Upper lobe of right lung (tissue), 1 donor: ENCODE measurements around the gene CDRT4. TPM values are rescaled to one million over a fixed set of nuclear protein-coding genes. Genes with fewer than 3 reads are reported as not detected.
A peak's percentile ranks its signal among the peaks of the same experiment; 100 is the strongest.
"Not testable (repeated sequence)": the region's sequence is repeated elsewhere in the genome, so short reads cannot be mapped to it uniquely, and the experiment has no call there.

Source experiments
- ATAC-seq: fragments of 200-7000 bp; cut with Tn5 transposase; one replicate; pipeline ENCODE4 v1.9.1; 2020; ENCODE audit warnings: mild to moderate bottlenecking, moderate library complexity
- DNase-seq: peaks from one replicate; pipeline ENCODE4 v3.0.0-alpha.2; 2020
- H3K27ac ChIP-seq: fragments of 200-600 bp; one replicate; pipeline ENCODE4 v1.8.0; 2022
- H3K27me3 ChIP-seq: fragments of 200-600 bp; one replicate; pipeline ENCODE4 v1.8.0; 2022; ENCODE audit warnings: mild to moderate bottlenecking
- H3K36me3 ChIP-seq: fragments of 200-600 bp; one replicate; pipeline ENCODE4 v1.8.0; 2022
- H3K4me1 ChIP-seq: fragments of 200-600 bp; one replicate; pipeline ENCODE4 v1.8.0; 2022
- H3K4me3 ChIP-seq: fragments of 200-600 bp; one replicate; pipeline ENCODE4 v1.8.0; 2022; ENCODE audit warnings: mild to moderate bottlenecking
- H3K9me3 ChIP-seq: fragments of 200-600 bp; one replicate; pipeline ENCODE4 v1.8.0; 2022
- CTCF ChIP-seq: fragments of 200-600 bp; IDR thresholded peaks from one replicate; pipeline ENCODE4 v1.8.0; 2022; ENCODE audit warnings: antibody characterized with exemption
- intact Hi-C: fragments of 100-400 bp; cut with DNase I; formaldehyde crosslinking; loops from one replicate; pipeline ENCODE4 v1.11.0; 2022
- total RNA-seq: library from RNA; stranded (reverse); fragmentation: NEBNext Ultra II Directional; extraction: Animal tissue kit (Norgen Biotek cat#: 25700); gene quantifications from one replicate; pipeline ENCODE4 v1.2.1, GENCODE V29; 2021
- donor health status: DM: no; HTN: yes; CAD: no; lungs with severe emphysema.

The CDRT4 gene
- total RNA-seq, 1 donor from 2014 or later, result 9.0 TPM

GRCh38 chr17:15440347-15440746, 27.1 kb downstream of the CDRT4 start:
- DNase-seq (no peak), ATAC-seq (peak; percentile 43)
- intact Hi-C loops, result no loop called here
- TF ChIP-seq CTCF, result no peak
- Histone ChIP-seq H3K27ac (no peak overlapping the region), H3K9me3 (no peaks in the 10 kb centered on the region), H3K36me3 (no peaks in the 10 kb centered on the region), H3K27me3 (no peaks in the 10 kb centered on the region), H3K4me3 (no peak overlapping the region), H3K4me1 (peaks cover 16% of the 10 kb centered on the region)

- intact Hi-C loops, H3K4me3 ChIP-seq, H3K27me3 ChIP-seq, H3K36me3 ChIP-seq, DNase-seq, H3K9me3 ChIP-seq: not testable (repeated sequence)
- Histone ChIP-seq H3K4me1 (peaks cover 16% of the 10 kb centered on the region), H3K27ac (peak overlapping the region; percentile 0)
- peak; percentile 33 for ATAC-seq
These were observed 28.0 kb downstream of the CDRT4 start for GRCh38 chr17:15439205-15439985.

- DNase-seq (no peak), ATAC-seq (no peak)
- intact Hi-C loops, result no loop called here
- TF ChIP-seq CTCF, result no peak
- no peaks in the 10 kb centered on the region for H3K9me3 ChIP-seq
- no peaks in the 10 kb centered on the region for H3K36me3 ChIP-seq
- peaks cover 16% of the 10 kb centered on the region for H3K4me1 ChIP-seq
- H3K27me3 ChIP-seq, result no peaks in the 10 kb centered on the region
- no peak overlapping the region for H3K4me3 ChIP-seq
- peak overlapping the region; percentile 0 for H3K27ac ChIP-seq
These were observed 28.8 kb downstream of the CDRT4 start for GRCh38 chr17:15438491-15439105.

GRCh38 chr17:15437303-15437635, 30.2 kb downstream of the CDRT4 start:
- no peak for ATAC-seq
- no peaks in the 10 kb centered on the region for H3K36me3 ChIP-seq
- no peak for TF ChIP-seq CTCF
- intact Hi-C loops, result no loop called here
- peaks cover 21% of the 10 kb centered on the region for H3K4me1 ChIP-seq
- H3K27ac ChIP-seq, result peak overlapping the region; percentile 66
- no peak overlapping the region for H3K4me3 ChIP-seq
- DNase-seq, result no peak
- no peaks in the 10 kb centered on the region for H3K27me3 ChIP-seq
- H3K9me3 ChIP-seq, result no peaks in the 10 kb centered on the region

- ATAC-seq (peak; percentile 3), DNase-seq (no peak)
- H3K4me3 ChIP-seq, result no peak overlapping the region
These were observed 30.7 kb downstream of the CDRT4 start for GRCh38 chr17:15436473-15437302.

More at GRCh38 chr17:15436473-15437302, 30.7 kb downstream of the CDRT4 start:
- H3K36me3 ChIP-seq, result no peaks in the 10 kb centered on the region
- no peaks in the 10 kb centered on the region for H3K27me3 ChIP-seq
- peak overlapping the region; percentile 66 for H3K27ac ChIP-seq
- peaks cover 21% of the 10 kb centered on the region for H3K4me1 ChIP-seq
- H3K9me3 ChIP-seq, result no peaks in the 10 kb centered on the region
- peak; percentile 43 for TF ChIP-seq CTCF
- intact Hi-C loops, result no loop called here
